ENCODE results near the gene SLC25A31. TPM values are rescaled to one million over a fixed set of nuclear protein-coding genes. Genes with fewer than 3 reads are reported as not detected.

The SLC25A31 gene
- total RNA-seq, 5 donors from 2014 or later (not counting 1 experiment from before 2014, with no cell fraction given) = not detected

GRCh38 chr4:127788517-127788916 is 58.3 kb downstream of the SLC25A31 start:
- Histone ChIP-seq H3K27me3 (replicated peaks in 1 of 2; ENCODE audit: control insufficient read depth in 2 of 2, extremely low read depth in 1 of 2, insufficient read depth in 2 of 2, low read length in 1 of 2) (peaks cover 0 to 7% of the 10 kb centered on the region in 2 experiments), H3K27ac (ENCODE audit: low read length) (no peak overlapping the region), H3K4me3 (ENCODE audit: control insufficient read depth in 1 of 2, extremely low read depth in 1 of 2, low read length in 1 of 2) (no peak overlapping the region), H3K4me1 (ENCODE audit: control insufficient read depth in 1 of 2, extremely low read depth in 1 of 2, insufficient read depth in 2 of 2, low read length in 2 of 2) (no peaks in the 10 kb centered on the region), H3K9me3 (no peaks in the 10 kb centered on the region), H3K36me3 (ENCODE audit: control insufficient read depth in 2 of 2, extremely low read depth in 1 of 2, insufficient read depth in 1 of 2, low read length in 1 of 2) (no peaks in the 10 kb centered on the region)
- WGBS (ENCODE audit: insufficient coverage) = no CpG with 5 or more reads among the region's 2 CpGs
- no peaks in the 10 kb centered on the region for H3K36me3 Mint-ChIP-seq
- H3K4me1 Mint-ChIP-seq = peaks cover 0 to under 1% (median 0%) of the 10 kb centered on the region in 3 donors
- H3K27me3 Mint-ChIP-seq = peaks cover 44 to 47% of the 10 kb centered on the region in 2 donors
- ChIA-PET CTCF (no interaction called here), POLR2A (no interaction called here)
- no peak overlapping the region for H3K4me3 Mint-ChIP-seq
- no peak overlapping the region for H3K27ac Mint-ChIP-seq
- DNase-seq = no peak
- ATAC-seq (replicated peaks in 1 of 4) = no peak
- H3K9me3 Mint-ChIP-seq = no peaks in the 10 kb centered on the region

- ChIA-PET CTCF (no interaction called here), POLR2A (no interaction called here)
- Mint-ChIP-seq H3K27me3 (peaks cover 36 to 41% of the 10 kb centered on the region in 2 donors), H3K27ac (no peak overlapping the region), H3K9me3 (no peaks in the 10 kb centered on the region), H3K4me3 (no peak overlapping the region), H3K4me1 (no peaks in the 10 kb centered on the region), H3K36me3 (no peaks in the 10 kb centered on the region)
- Histone ChIP-seq H3K27me3 (replicated peaks in 1 of 2; ENCODE audit: control insufficient read depth in 2 of 2, extremely low read depth in 1 of 2, insufficient read depth in 2 of 2, low read length in 1 of 2) (peaks cover 0 to 2% of the 10 kb centered on the region in 2 experiments), H3K27ac (ENCODE audit: low read length) (no peak overlapping the region), H3K4me1 (ENCODE audit: control insufficient read depth in 1 of 2, extremely low read depth in 1 of 2, insufficient read depth in 2 of 2, low read length in 2 of 2) (no peaks in the 10 kb centered on the region), H3K4me3 (ENCODE audit: control insufficient read depth in 1 of 2, extremely low read depth in 1 of 2, low read length in 1 of 2) (no peak overlapping the region), H3K9me3 (no peaks in the 10 kb centered on the region), H3K36me3 (ENCODE audit: control insufficient read depth in 2 of 2, extremely low read depth in 1 of 2, insufficient read depth in 1 of 2, low read length in 1 of 2) (no peaks in the 10 kb centered on the region)
- no CpG with 5 or more reads among the region's 1 CpG for WGBS (ENCODE audit: insufficient coverage)
- ATAC-seq (replicated peaks in 1 of 4) = no peak
- no peak for DNase-seq
Measured at GRCh38 chr4:127791391-127791790, 61.2 kb downstream of the SLC25A31 start.

- POLR2A ChIA-PET = no interaction called here
- peaks cover 29 to 35% of the 10 kb centered on the region in 2 donors for H3K27me3 Mint-ChIP-seq
- no peak for ATAC-seq (replicated peaks in 1 of 4)
Measured at GRCh38 chr4:127793528-127793927, 63.3 kb downstream of the SLC25A31 start.

GRCh38 chr4:127799711-127800110 is 69.5 kb downstream of the SLC25A31 start:
- POLR2A ChIA-PET = interaction anchor here in 1 of 2 donors (0.5 kb wide), 1 partner anchor 256 kb away, joined by 3 read pairs; no protein-coding TSS in a partner anchor
- no peaks in the 10 kb centered on the region for H3K9me3 Mint-ChIP-seq
- H3K27ac ChIP-seq (ENCODE audit: low read length) = no peak overlapping the region
- no peak overlapping the region for H3K27ac Mint-ChIP-seq
- no peaks in the 10 kb centered on the region for H3K27me3 ChIP-seq (replicated peaks in 1 of 2; ENCODE audit: control insufficient read depth in 2 of 2, extremely low read depth in 1 of 2, insufficient read depth in 2 of 2, low read length in 1 of 2)
- peaks cover 10 to 11% of the 10 kb centered on the region in 2 donors for H3K27me3 Mint-ChIP-seq
- H3K9me3 ChIP-seq = no peaks in the 10 kb centered on the region
- DNase-seq (no peak), ATAC-seq (replicated peaks in 1 of 4) (no peak)
- H3K36me3 Mint-ChIP-seq = no peaks in the 10 kb centered on the region
- H3K4me1 Mint-ChIP-seq = no peaks in the 10 kb centered on the region
- no peaks in the 10 kb centered on the region for H3K36me3 ChIP-seq (ENCODE audit: control insufficient read depth in 2 of 2, extremely low read depth in 1 of 2, insufficient read depth in 1 of 2, low read length in 1 of 2)
- no peaks in the 10 kb centered on the region for H3K4me1 ChIP-seq (ENCODE audit: control insufficient read depth in 1 of 2, extremely low read depth in 1 of 2, insufficient read depth in 2 of 2, low read length in 2 of 2)
- H3K4me3 ChIP-seq (ENCODE audit: control insufficient read depth in 1 of 2, extremely low read depth in 1 of 2, low read length in 1 of 2) = no peak overlapping the region
- no peak overlapping the region for H3K4me3 Mint-ChIP-seq
- CTCF ChIA-PET = no interaction called here

More at GRCh38 chr4:127793528-127793927, 63.3 kb downstream of the SLC25A31 start:
- H3K27ac ChIP-seq (ENCODE audit: low read length) = no peak overlapping the region
- H3K36me3 ChIP-seq (ENCODE audit: control insufficient read depth in 2 of 2, extremely low read depth in 1 of 2, insufficient read depth in 1 of 2, low read length in 1 of 2) = no peaks in the 10 kb centered on the region
- Mint-ChIP-seq H3K36me3 (no peaks in the 10 kb centered on the region), H3K9me3 (no peaks in the 10 kb centered on the region), H3K27ac (no peak overlapping the region), H3K4me1 (no peaks in the 10 kb centered on the region), H3K4me3 (no peak overlapping the region)
- H3K4me3 ChIP-seq (ENCODE audit: control insufficient read depth in 1 of 2, extremely low read depth in 1 of 2, low read length in 1 of 2) = no peak overlapping the region
- no peak for DNase-seq
- H3K9me3 ChIP-seq = no peaks in the 10 kb centered on the region
- H3K4me1 ChIP-seq (ENCODE audit: control insufficient read depth in 1 of 2, extremely low read depth in 1 of 2, insufficient read depth in 2 of 2, low read length in 2 of 2) = no peaks in the 10 kb centered on the region
- CTCF ChIA-PET = no interaction called here
- no peaks in the 10 kb centered on the region for H3K27me3 ChIP-seq (replicated peaks in 1 of 2; ENCODE audit: control insufficient read depth in 2 of 2, extremely low read depth in 1 of 2, insufficient read depth in 2 of 2, low read length in 1 of 2)
- no CpG with 5 or more reads among the region's 1 CpG for WGBS (ENCODE audit: insufficient coverage)

- Histone ChIP-seq H3K27me3 (replicated peaks in 1 of 2; ENCODE audit: control insufficient read depth in 2 of 2, extremely low read depth in 1 of 2, insufficient read depth in 2 of 2, low read length in 1 of 2) (peaks cover 0 to 2% of the 10 kb centered on the region in 2 experiments), H3K4me3 (ENCODE audit: control insufficient read depth in 1 of 2, extremely low read depth in 1 of 2, low read length in 1 of 2) (no peak overlapping the region), H3K27ac (ENCODE audit: low read length) (no peak overlapping the region), H3K36me3 (ENCODE audit: control insufficient read depth in 2 of 2, extremely low read depth in 1 of 2, insufficient read depth in 1 of 2, low read length in 1 of 2) (no peaks in the 10 kb centered on the region), H3K4me1 (ENCODE audit: control insufficient read depth in 1 of 2, extremely low read depth in 1 of 2, insufficient read depth in 2 of 2, low read length in 2 of 2) (no peaks in the 10 kb centered on the region), H3K9me3 (no peaks in the 10 kb centered on the region)
- Mint-ChIP-seq H3K9me3 (no peaks in the 10 kb centered on the region), H3K4me1 (no peaks in the 10 kb centered on the region), H3K27me3 (peaks cover 0 to 8% of the 10 kb centered on the region in 2 donors), H3K36me3 (no peaks in the 10 kb centered on the region), H3K27ac (no peak overlapping the region), H3K4me3 (no peak overlapping the region)
- ATAC-seq (replicated peaks in 1 of 4) (no peak), DNase-seq (no peak)
- ChIA-PET CTCF (no interaction called here), POLR2A (no interaction called here)
- 100% methylated on average over 1 of the region's 6 CpGs for WGBS (ENCODE audit: insufficient coverage)
Measured at GRCh38 chr4:127809173-127809800, 79.1 kb downstream of the SLC25A31 start.

GRCh38 chr4:127810551-127810950 is 80.4 kb downstream of the SLC25A31 start:
- ChIA-PET POLR2A (no interaction called here), CTCF (no interaction called here)
- Mint-ChIP-seq H3K4me1 (no peaks in the 10 kb centered on the region), H3K4me3 (no peak overlapping the region), H3K27me3 (peaks cover under 1 to 7% of the 10 kb centered on the region in 2 donors), H3K9me3 (no peaks in the 10 kb centered on the region), H3K27ac (no peak overlapping the region), H3K36me3 (no peaks in the 10 kb centered on the region)
- H3K9me3 ChIP-seq = no peaks in the 10 kb centered on the region
- no CpG with 5 or more reads among the region's 3 CpGs for WGBS (ENCODE audit: insufficient coverage)
- DNase-seq (no peak), ATAC-seq (replicated peaks in 1 of 4) (no peak)
- no peak overlapping the region for H3K27ac ChIP-seq (ENCODE audit: low read length)
- no peaks in the 10 kb centered on the region for H3K4me1 ChIP-seq (ENCODE audit: control insufficient read depth in 1 of 2, extremely low read depth in 1 of 2, insufficient read depth in 2 of 2, low read length in 2 of 2)
- no peak overlapping the region for H3K4me3 ChIP-seq (ENCODE audit: control insufficient read depth in 1 of 2, extremely low read depth in 1 of 2, low read length in 1 of 2)
- peaks cover 0 to 6% of the 10 kb centered on the region in 2 experiments for H3K27me3 ChIP-seq (replicated peaks in 1 of 2; ENCODE audit: control insufficient read depth in 2 of 2, extremely low read depth in 1 of 2, insufficient read depth in 2 of 2, low read length in 1 of 2)
- H3K36me3 ChIP-seq (ENCODE audit: control insufficient read depth in 2 of 2, extremely low read depth in 1 of 2, insufficient read depth in 1 of 2, low read length in 1 of 2) = no peaks in the 10 kb centered on the region

GRCh38 chr4:127822430-127822829 is 92.2 kb downstream of the SLC25A31 start:
- no peaks in the 10 kb centered on the region for H3K36me3 Mint-ChIP-seq
- DNase-seq = no peak
- no peaks in the 10 kb centered on the region for H3K4me1 ChIP-seq (ENCODE audit: control insufficient read depth in 1 of 2, extremely low read depth in 1 of 2, insufficient read depth in 2 of 2, low read length in 2 of 2)

More at GRCh38 chr4:127822430-127822829, 92.2 kb downstream of the SLC25A31 start:
- H3K27me3 ChIP-seq (replicated peaks in 1 of 2; ENCODE audit: control insufficient read depth in 2 of 2, extremely low read depth in 1 of 2, insufficient read depth in 2 of 2, low read length in 1 of 2) = no peaks in the 10 kb centered on the region
- ATAC-seq (replicated peaks in 1 of 4) = no peak
- WGBS (ENCODE audit: insufficient coverage) = no CpG with 5 or more reads among the region's 2 CpGs
- H3K27me3 Mint-ChIP-seq = peaks cover 14 to 15% of the 10 kb centered on the region in 2 donors
- no peaks in the 10 kb centered on the region for H3K9me3 Mint-ChIP-seq
- POLR2A ChIA-PET = no interaction called here
- no peaks in the 10 kb centered on the region for H3K9me3 ChIP-seq
- CTCF ChIA-PET = no interaction called here
- H3K27ac ChIP-seq (ENCODE audit: low read length) = no peak overlapping the region
- H3K4me3 Mint-ChIP-seq = no peak overlapping the region
- H3K4me1 Mint-ChIP-seq = no peaks in the 10 kb centered on the region
- H3K27ac Mint-ChIP-seq = no peak overlapping the region
- no peaks in the 10 kb centered on the region for H3K36me3 ChIP-seq (ENCODE audit: control insufficient read depth in 2 of 2, extremely low read depth in 1 of 2, insufficient read depth in 1 of 2, low read length in 1 of 2)
- H3K4me3 ChIP-seq (ENCODE audit: control insufficient read depth in 1 of 2, extremely low read depth in 1 of 2, low read length in 1 of 2) = no peak overlapping the region
